Measurements from ENCODE around the gene ASTN2.

ASTN2 gene

DNA sequence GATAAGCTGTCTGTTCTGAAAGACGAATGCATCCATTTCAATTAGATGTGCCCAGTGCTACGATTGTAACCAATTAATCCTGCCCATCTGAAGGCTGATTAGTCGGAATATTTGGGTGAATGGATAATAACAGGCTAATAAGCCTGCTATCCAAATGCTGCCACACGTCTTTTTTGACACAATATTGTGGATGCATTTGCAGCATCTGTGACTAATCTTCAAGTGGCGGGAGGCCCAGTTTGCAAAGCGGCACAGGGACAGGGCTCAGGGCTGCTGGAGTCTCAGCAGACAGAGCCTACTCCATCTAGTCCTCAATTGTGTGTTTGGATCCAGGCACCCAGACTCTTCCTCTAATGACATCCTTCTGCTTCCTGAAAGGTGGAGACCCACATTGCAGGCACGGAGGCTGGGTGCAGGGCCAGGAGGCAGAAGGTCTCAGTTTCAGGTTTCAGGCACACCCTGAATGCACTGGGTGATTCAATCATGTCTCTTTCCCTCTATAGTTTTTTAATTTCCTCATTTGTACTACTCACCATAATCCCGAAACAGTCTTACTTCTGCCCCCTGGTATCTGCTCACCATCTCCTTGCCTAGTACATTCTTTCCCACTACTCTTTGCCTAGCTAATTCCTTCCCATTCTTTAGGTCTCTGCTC is 169.6 kb downstream of the ASTN2 start:
- DNase-seq: no peak

DNA sequence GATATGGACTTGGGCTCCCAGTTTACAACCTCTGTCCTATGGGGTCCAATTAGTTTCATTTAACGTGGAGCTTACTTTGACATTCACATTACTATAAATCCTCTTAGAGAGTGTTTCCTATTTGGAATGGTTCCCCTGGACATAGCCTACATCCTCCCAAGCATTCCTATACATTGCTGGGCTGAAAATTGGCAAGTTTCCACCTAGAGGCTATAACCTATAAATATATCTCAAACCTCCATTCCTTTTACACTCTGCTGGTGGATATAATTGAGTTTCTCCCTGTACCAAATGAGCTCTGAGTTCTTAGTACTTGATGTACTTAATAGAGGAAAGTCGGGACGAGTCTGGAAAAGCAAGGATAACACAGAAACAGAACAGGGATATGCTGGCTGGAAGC is 172.8 kb downstream of the ASTN2 start:
- no peak for DNase-seq

DNA sequence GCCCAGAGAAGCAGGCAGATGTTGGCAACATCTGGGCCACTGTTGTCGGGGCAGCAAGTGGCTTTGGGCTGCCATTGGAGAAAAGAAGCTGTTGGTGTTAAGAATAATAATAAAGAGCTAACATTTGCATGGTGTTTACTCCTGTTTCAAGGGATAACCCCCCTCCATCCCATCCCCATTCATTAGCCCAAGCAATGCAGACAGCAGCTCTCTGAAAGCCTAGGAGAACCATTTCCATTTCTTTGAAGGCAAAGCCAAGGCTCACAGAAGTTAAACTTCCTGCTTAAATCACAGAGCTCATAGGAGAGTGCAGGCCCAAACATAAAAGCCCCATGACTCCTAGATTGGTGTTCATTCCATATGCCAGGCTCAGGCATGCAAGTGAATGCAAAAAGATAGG is 175.4 kb downstream of the ASTN2 start:
- DNase-seq: no peak

DNA sequence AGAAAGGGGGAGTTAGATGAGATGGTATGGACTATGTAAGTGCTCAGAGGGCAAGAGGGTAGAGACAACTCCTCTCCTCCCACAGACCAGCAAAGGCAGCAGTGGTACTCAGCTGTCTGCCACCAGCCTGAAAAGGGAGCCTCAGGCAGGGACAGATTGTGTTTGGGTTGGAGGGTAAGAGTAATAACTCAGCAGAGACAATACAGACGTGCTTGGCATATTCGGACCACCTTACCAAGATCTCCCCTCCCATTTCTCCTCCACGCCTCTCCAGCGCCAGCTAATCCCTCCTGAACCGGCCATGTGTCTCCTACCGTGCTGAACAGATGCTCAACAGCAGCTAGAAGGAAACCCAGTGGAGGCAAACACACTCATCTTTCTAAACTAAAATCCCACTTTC is 180.8 kb downstream of the ASTN2 start:
- DNase-seq: no peak

DNA sequence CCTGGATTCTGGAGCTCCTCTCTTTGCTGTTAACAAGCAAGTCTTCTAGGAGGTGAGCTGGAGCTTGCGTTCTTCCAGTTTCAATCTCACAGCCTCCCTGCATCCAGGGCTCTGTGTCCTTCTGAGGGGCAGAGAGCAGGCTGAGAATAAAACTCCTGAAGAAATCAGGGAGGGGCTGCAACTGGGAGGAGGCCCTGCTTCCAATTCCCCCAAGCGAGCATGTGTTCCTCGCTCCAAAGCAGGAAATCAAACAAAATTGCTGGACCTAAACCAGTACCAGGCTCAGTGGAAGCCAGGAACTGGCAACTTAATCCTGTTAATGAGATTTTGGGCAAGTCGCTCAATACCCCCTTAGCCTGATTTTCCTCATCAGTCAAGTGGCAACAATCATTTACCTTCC is 181.8 kb downstream of the ASTN2 start:
- DNase-seq: no peak

DNA sequence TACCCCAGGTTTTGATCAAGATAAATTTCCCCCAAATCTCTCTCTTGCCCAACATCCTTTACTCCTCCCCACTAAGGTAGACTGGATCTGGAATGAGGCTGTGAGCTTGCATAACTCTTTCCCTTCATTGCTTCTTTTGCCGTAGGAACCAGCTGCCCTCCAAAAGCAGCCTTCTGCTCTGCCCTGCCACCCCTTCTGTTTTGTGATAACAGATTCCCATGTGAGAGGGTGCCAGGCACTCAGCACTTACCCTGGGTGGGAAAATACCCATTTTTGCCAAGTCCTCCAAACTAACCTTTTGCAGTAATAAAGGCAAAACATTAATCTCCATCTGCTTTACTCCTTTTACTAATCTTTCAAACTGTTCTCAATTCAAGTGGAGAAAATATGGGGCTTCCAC is 182.6 kb downstream of the ASTN2 start:
- DNase-seq: no peak

DNA sequence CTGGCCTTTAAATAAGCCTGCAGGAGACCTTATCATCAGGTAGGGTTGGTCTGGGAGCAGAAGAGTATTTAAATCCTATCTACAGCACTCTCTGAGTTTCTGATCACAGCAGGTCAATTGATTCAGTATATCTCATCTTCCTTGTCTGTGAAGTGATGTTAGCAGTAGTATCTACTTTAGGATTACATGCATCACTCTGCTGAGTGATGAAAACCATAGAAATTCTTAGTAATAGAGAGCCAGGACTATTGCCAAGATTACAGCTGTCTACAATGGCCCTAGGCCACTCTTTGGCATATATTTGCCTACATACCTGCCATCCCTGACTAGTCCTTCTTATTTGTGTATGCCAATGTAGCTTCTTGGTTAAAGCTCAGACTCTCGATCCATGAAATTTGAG is 183.8 kb downstream of the ASTN2 start:
- no peak for DNase-seq

DNA sequence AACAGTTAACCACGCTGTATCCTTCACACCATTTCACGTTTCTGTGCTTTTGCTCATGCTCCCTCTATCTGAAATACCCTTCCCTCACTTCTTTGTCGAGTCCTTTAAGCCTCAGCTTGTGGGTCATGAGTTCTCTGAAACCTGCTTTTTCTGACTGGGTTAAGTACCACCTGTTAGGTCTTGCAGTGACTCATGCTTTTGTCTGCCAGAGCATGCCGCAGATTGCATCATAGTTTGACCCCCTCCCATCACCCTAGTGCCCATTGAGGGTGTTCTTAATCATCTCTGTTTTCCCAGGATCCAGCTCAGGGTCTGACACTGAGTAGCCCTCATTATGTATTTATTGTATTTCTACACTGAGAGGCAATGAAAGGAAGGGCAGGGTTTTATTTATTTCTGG is 190.2 kb downstream of the ASTN2 start:
- DNase-seq: no peak

DNA sequence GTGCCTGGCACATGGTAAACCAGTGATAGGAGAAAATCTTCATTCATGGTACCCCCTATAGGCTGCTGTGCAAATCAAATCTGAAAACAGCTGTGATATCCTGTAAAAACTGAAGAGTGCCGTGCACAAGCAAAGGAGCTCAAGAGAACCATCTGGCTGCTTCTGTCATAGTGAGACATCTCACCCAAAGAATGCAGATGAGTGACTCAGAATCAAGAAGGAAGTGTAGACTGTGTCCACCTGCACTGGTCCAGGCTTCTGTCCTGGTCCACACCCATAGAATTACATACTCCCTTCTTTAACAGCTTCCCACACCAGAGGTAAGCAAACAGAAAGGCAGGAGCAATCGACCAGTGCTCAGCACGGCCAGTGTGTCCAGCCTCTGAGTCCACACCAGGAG is 195.9 kb downstream of the ASTN2 start:
- DNase-seq: no peak

DNA sequence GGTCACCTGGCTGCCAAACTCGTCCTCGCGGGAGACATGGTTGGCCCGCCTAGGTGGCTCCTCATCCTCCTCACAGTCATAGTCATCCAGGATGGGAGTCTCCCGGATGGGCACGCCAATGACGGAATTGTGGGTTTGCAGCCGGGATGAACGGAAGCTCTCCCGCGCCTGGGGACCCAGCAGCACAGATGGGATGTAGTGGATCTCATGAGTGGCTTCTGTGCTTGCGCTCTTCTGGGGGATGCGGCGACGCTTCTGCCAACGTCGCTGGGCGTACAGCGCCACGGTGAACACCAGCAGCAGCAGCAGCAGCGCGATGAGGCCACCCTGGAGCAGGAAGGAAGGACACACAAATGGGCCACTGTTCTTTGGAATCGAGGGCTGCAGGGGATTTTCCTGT is 200.4 kb downstream of the ASTN2 start:
- no peak for DNase-seq

DNA sequence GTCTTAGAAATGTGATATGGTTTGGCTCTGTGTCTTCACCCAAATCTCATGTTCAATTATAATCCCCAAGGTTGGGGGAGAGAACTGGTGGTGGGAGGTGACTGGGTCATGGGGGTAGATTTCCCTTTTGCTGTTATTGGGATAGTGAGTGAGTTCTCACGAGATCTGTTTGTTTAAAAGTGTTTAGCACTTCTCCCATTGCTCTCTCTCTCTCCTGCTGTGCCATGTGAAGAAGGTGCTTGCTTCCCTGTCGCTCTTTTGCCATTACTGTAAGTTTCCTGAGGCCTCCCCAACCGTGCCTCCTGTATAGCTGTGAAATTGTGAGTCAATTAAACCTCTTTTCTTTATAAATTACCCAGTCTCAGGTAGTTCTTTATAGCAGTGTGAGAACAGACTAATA is 203.6 kb downstream of the ASTN2 start:
- DNase-seq: no peak

DNA sequence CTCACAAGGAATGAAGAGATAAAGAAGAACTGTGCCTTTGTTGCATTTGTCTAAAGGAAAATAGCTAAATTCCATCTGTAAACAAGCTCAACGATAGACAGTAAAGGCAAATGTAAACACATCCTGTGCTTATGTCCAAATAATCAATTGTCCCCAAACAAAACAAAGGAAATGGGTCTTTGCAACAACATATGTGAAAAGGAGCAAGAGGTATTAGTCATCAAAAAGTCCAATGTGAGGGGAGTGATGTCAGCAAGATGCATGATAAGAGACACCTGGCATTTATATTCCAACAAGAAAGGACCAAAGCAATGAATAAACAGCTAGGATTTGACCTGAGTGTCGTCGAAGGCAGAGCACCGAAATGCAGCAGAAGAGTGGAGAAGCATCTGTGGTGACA is 209.1 kb downstream of the ASTN2 start:
- no peak for DNase-seq

DNA sequence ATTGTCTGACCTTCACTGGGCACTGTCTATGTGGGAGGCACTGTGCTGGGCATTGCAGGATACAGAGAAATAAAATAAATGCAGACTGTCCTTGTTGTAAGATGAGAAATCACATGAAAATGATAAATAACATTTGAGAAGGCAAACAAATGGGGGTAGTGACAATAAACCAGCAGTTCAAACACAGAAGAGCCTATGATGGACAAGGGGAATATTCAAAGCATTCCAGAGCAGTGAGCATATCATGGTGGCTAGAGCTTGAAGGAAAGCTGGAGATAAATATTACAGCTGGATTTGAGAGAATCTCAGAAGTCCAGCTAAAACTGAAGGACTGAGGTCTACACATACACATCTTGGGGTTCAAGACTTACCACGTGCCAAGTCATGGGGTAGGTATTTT is 209.9 kb downstream of the ASTN2 start:
- DNase-seq: no peak

DNA sequence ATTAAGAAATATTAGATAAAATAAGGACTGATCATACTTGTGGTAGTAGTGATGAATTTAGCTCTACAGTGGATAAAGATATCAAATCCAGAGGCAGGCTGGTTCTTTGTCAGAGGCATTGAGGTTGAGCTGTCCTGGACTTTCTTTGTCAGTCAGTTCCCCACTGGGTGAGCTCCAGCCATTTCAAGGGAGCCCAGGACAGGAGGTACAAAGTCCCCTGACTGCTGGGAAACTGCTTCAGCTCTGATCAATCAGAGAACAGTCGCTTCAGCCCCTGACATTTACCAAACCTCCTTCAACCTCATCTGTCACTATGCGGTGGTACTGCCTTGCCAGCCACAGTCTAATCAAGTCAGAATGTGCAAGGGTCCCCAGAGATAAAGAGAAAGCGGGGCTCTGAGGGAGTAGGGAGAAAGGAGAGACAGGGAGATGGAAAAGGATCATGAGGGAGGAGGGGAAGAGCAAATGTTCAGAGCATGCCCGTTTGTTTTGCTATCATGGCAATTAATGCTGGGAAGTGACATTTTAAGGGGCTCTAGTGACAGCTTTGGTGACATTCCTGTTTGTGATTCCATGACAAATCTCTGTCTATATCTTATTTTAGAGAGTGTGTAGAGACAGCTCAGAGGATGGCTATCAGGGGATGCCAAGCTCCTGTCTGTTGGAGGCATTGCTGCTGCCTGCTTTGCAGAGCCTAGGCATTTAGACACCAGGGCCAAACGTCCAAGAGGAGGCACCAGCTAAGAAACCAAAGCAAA is 223.2 kb downstream of the ASTN2 start:
- DNase-seq: no peak

DNA sequence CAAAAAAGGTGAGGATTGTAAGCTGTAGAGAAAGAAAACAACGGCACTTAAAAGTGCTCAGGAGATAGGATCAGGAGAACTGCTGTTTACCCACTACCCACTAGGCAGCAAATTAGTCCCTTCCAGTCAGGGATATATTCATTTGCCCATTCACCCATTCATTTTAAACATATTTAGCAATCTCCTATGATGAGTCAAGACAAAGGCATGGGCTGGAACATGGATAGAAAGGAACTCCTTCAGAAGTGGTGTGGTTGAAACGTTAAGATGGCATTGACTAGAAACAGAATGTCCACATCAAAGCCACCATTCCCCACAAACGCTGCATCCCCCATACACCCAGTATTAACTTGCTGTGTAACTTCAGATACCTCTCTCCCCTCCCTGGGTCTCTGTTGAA is 225.7 kb downstream of the ASTN2 start:
- DNase-seq: no peak

DNA sequence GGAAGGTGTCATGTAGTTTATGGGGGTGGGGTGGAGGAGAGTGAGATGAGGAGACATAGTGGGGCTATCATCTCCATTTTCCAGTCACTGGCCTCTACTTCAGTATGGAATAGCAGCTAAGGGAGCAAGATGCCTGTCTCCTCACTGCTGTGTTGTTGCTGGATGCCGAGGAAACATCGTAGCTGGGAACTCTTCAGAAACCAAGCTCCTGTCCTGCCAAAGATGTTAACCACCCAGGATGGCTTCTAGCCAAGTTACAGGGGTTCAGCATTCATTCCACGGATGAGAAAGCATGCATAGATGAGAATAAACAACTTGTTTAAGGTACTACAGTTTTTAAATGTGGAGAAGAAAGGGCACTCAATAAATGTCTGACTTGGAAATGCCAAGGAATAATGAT is 226.5 kb downstream of the ASTN2 start:
- DNase-seq: no peak

DNA sequence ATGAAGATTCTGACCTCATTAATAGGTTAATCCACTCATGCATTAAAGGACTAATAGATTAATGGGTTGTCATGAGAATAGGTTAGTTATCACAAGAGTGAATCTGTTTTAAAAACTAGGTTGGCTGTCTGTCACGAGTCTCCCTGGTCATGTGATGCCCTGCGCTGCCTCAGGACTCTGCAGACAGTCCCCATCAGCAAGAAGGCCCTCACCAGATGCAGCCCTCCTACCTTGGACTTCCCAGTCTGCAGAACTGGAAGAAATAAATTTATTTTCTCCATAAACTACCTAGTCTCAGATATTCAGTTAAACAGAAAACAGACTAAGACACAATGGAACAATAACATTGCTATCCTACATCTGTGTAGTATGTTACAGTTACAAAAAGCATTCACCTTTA is 227.4 kb downstream of the ASTN2 start:
- no peak for DNase-seq

DNA sequence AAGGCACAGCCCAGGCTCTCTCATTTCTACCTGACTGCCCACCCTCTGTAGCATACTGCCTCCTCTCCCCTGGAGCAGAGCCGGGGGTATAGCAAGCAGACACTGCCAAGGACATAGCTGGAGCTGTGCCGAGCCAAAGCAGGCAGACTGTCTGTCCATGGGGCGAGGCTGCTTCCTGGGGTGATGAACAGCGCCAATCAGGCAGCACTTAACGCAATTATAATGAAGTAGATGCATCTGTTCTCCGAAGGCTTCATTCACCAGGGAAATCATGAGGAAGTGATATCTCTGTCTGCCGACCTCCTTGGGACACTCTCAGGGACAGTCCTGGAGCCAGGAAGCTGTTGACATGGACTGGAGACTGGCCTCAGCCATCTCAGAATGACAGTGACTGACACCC is 230.7 kb downstream of the ASTN2 start:
- no peak for DNase-seq

DNA sequence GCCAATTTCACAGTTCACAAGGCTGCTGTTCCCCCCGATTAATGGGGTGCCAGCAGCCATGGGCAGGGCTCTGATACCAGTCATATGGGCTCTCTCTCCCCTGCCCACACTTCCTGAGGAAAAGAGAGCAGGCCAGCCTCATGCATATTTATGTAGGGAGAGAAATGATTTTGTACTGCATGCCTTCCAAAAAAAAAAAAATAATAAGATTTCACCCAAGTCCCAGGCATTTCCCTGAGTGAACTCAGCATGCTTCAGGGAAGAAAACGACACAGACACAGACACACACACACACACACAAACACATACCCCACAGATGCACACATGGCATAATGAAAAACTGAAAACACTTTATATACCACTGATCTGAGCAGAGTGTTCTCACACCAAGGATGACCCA is 232.8 kb downstream of the ASTN2 start:
- no peak for DNase-seq

DNA sequence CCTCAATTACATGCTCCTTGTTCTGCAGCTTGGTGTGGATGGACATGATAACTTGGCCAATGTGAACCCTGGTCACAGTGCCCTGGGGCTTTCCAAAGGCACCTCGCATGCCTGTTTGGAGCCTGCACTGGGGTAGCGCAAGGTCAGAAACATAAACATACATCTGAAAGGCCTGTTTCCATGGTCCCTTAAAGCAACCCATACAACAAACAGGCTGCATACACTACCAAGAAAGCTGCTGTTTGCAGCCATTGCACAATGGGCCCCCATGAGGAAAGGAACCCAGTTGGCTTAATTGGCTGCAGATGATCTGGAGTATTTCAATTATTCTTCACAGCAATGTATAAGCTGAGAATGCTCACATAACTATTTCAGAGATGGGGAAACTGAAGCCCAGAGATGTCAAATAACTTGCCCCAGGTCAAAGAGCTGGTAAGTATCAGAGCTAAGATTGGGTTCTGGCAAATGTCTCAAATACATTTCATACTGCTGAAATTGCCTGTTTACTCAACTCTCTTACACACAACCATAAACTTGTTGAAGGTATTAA is 233.9 kb downstream of the ASTN2 start:
- DNase-seq: no peak

DNA sequence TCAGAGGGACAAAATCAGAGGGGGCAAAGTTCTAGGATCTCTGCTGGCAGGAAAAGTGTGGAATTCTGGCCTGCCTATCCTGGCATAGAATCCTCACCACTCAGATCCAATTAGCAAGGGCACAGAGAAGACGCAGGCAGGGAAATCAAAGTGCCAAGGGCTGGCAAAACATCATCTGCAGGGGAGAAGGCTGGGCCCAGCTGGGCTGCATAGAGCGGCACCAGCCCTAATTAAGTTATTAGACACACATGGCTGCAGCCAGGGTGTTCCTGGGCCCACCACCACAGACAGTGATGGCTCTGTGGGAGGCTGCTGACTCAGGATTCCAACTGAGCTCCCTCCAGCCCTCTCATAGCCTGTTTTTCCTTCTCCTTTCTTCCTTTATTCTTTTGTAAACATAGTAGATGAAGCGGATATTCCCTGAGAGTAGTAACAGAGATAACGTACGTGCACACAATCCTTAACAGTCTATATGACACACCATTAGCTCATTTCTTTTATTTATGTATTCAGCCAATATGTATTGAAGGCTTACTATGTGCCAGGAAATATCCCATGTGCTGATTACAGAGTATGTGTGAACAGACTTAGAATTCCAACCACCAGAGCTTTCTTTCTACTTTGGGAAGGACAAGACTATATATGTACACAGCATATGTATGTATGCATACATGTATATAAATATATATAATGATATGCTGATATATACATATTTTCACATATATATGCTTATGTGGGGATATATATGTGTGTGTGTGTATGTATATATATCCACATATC is 236.1 kb downstream of the ASTN2 start:
- DNase-seq: no peak

DNA sequence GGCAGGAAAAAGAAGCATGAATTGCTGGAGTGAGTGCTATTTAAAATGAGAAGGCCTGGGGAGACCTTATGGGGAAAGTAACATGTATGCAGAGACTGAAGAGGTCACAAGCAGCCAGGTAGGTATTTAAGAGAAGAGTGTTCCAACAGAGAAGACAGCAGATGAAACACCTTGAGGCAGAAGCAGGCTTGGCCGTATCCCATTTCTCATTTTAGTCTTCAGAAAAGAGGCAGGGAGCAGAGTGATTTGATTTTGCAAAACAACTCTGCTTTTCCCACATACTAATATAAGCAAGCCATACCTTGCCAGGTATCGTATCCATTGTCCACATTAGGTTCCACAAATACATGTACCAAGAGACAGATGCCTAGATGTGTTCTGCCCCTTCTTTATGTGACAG is 244.3 kb downstream of the ASTN2 start:
- no peak for DNase-seq

DNA sequence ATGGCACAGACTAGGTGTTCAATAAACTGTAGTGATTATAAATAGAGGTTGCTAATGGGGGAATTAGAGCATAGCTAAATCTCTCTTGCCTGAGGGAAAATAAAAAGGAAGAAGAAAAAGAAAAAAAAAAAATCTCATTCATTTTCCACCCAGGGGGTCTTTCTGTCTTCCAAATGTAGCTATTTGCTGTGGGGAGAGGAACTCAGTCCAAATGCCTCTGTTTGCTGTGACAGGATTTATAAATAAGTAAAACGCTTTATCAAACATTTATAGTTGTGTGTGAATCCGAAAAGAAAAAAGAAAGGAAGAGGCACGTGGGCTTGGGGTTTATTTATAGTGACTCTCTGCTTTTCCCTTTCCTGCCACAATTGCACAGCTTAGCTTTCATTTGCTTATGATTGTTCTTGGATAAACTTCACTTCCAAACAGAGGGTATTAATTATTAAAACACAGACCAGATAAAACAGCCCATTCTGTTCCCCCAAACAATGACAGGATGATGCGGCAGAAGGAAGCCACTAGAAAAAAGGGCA is 245.7 kb downstream of the ASTN2 start:
- no peak for DNase-seq

DNA sequence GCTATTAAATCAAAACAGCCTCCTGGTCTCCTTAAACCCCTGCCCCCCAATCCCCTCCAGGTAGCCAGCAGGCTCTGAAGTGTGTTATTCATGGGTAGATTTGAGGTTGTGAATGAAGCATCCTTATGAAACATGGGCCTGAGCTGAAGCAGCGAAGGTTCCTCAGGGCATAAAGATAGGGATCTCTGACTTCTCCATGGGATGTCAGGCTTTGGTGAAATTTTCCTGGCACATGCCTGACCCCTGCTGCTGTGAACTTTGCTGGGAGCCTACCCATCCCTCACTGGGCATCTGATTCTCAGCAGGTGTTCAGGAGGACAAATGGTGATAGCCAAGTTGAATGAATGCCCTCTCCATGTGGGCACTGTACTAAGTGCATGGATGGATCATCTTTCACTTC is 250.3 kb downstream of the ASTN2 start:
- DNase-seq: no peak

All from activated CD4-positive, alpha-beta T cell treated with anti-CD3 and anti-CD28 coated beads for 4 hours (primary cell).